Type B pancreatic cell (in vitro differentiated cells): ENCODE results near the gene GRB2. TPM values are rescaled to one million over a fixed set of nuclear protein-coding genes. Genes with fewer than 3 reads are reported as not detected.

Experiments used
- DNase-seq: peaks from one replicate; pipeline ENCODE4 v3.0.0; 2021; ENCODE audit warnings: mixed read lengths; ENCODE audit not compliant: unreplicated experiment; ENCODE audit errors: extremely low spot score
- H3K27ac Mint-ChIP-seq: 2 replicates; pipeline ENCODE4 v1.8.0; 2021; ENCODE audit warnings: mild to moderate bottlenecking, mixed read lengths
- H3K27me3 Mint-ChIP-seq: 2 replicates; pipeline ENCODE4 v1.8.0; 2021; ENCODE audit warnings: mixed read lengths
- H3K36me3 Mint-ChIP-seq: 2 replicates; pipeline ENCODE4 v1.8.0; 2021; ENCODE audit warnings: mixed read lengths
- H3K4me1 Mint-ChIP-seq: one replicate; pipeline ENCODE4 v1.8.0; 2021; ENCODE audit warnings: mixed read lengths; ENCODE audit not compliant: unreplicated experiment
- H3K4me3 Mint-ChIP-seq: 2 replicates; pipeline ENCODE4 v1.8.0; 2021; ENCODE audit warnings: mild to moderate bottlenecking, mixed read lengths
- H3K9me3 Mint-ChIP-seq: 2 replicates; pipeline ENCODE4 v1.8.0; 2021; ENCODE audit warnings: mixed read lengths
- CTCF ChIP-seq: fragments of 200-600 bp; sonication (generic); conservative IDR thresholded peaks from 2 replicates; pipeline ENCODE4 v1.5.0; 2021; ENCODE audit warnings: antibody characterized with exemption, mild to moderate bottlenecking
- total RNA-seq: library from RNA; stranded (reverse); gene quantifications from 2 replicates; pipeline ENCODE4 v1.2.1, GENCODE V29; 2021; ENCODE audit warnings: low replicate concordance

The GRB2 gene
- total RNA-seq, 1 donor from 2014 or later = 65.3 TPM

- no peak for DNase-seq
- no peak for TF ChIP-seq CTCF
- peaks cover 14% of the 10 kb centered on the region for H3K36me3 Mint-ChIP-seq
Measured at GRCh38 chr17:75326226-75326848, 79.1 kb downstream of the GRB2 start.

GRCh38 chr17:75325827-75326225, 79.7 kb downstream of the GRB2 start:
- no peak overlapping the region for H3K4me3 Mint-ChIP-seq
- no peaks in the 10 kb centered on the region for H3K9me3 Mint-ChIP-seq
- no peak for DNase-seq
- no peak overlapping the region for H3K27ac Mint-ChIP-seq
- no peaks in the 10 kb centered on the region for H3K4me1 Mint-ChIP-seq
- no peaks in the 10 kb centered on the region for H3K27me3 Mint-ChIP-seq
- peaks cover 14% of the 10 kb centered on the region for H3K36me3 Mint-ChIP-seq
- no peak for TF ChIP-seq CTCF

More at GRCh38 chr17:75326226-75326848, 79.1 kb downstream of the GRB2 start:
- no peak overlapping the region for H3K27ac Mint-ChIP-seq
- no peak overlapping the region for H3K4me3 Mint-ChIP-seq
- no peaks in the 10 kb centered on the region for H3K4me1 Mint-ChIP-seq
- H3K27me3 Mint-ChIP-seq = no peaks in the 10 kb centered on the region
- H3K9me3 Mint-ChIP-seq = no peaks in the 10 kb centered on the region

- no peak for DNase-seq
- Mint-ChIP-seq H3K27ac (no peak overlapping the region), H3K36me3 (peaks cover 14% of the 10 kb centered on the region)
Measured at GRCh38 chr17:75325348-75325747, 80.1 kb downstream of the GRB2 start.

GRCh38 chr17:75321506-75321905, 84.0 kb downstream of the GRB2 start:
- Mint-ChIP-seq H3K4me1 (no peaks in the 10 kb centered on the region), H3K27me3 (no peaks in the 10 kb centered on the region), H3K36me3 (peaks cover 11% of the 10 kb centered on the region), H3K27ac (no peak overlapping the region), H3K4me3 (no peak overlapping the region), H3K9me3 (no peaks in the 10 kb centered on the region)
- no peak for DNase-seq
- no peak for TF ChIP-seq CTCF

More at GRCh38 chr17:75325348-75325747, 80.1 kb downstream of the GRB2 start:
- Mint-ChIP-seq H3K9me3 (no peaks in the 10 kb centered on the region), H3K4me3 (no peak overlapping the region), H3K4me1 (no peaks in the 10 kb centered on the region), H3K27me3 (no peaks in the 10 kb centered on the region)
- TF ChIP-seq CTCF = no peak

- H3K27ac Mint-ChIP-seq = no peak overlapping the region
- no peaks in the 10 kb centered on the region for H3K4me1 Mint-ChIP-seq
- H3K9me3 Mint-ChIP-seq = no peaks in the 10 kb centered on the region
- peaks cover 10% of the 10 kb centered on the region for H3K36me3 Mint-ChIP-seq
- no peak for TF ChIP-seq CTCF
- no peak for DNase-seq
- H3K4me3 Mint-ChIP-seq = no peak overlapping the region
- H3K27me3 Mint-ChIP-seq = no peaks in the 10 kb centered on the region
Measured at GRCh38 chr17:75319904-75320691, 85.4 kb downstream of the GRB2 start.
